Right atrium auricular region (tissue), 2 donors: ENCODE results near the gene ACVR1B. TPM values are rescaled to one million over a fixed set of nuclear protein-coding genes. Genes with fewer than 3 reads are reported as not detected.

ENCODE experiments used
- DNase-seq: peaks from one replicate; pipeline ENCODE4 v3.0.0-alpha.2; 2019; ENCODE audit warnings: low spot score
- H3K27ac ChIP-seq, 2 donors: fragments of 200-600 bp; sonication (generic); 1 replicate in 1 of 2; 2 replicates in 1 of 2; pipeline ENCODE4 v1.5.1; 2016 to 2019
- H3K27me3 ChIP-seq, 2 donors: fragments of 200-600 bp; sonication (generic); one replicate each; pipeline versions ENCODE4 v1.5.1 to v1.6.0; 2017 to 2019
- H3K36me3 ChIP-seq: fragments of 200-600 bp; sonication (generic); one replicate; pipeline ENCODE4 v1.5.1; 2016
- H3K4me1 ChIP-seq, 2 donors: fragments of 200-600 bp; sonication (generic); one replicate each; pipeline versions ENCODE4 v1.5.1 to v1.6.0; 2017 to 2019
- H3K4me3 ChIP-seq, 2 donors: fragments of 200-600 bp; sonication (generic); 1 replicate in 1 of 2; 2 replicates in 1 of 2; pipeline ENCODE4 v1.5.1; 2017 to 2019; ENCODE audit warnings: mild to moderate bottlenecking in 1 of 2, moderate library complexity in 1 of 2
- H3K9me3 ChIP-seq, 2 donors: fragments of 200-600 bp; sonication (generic); one replicate each; pipeline ENCODE4 v1.5.1; 2019
- total RNA-seq, 2 donors: library from RNA; depleted of rRNA; stranded (reverse); fragments of >200 nt; gene quantifications; one replicate each; pipeline ENCODE4 v1.1.0, GENCODE V29; 2016
- TF ChIP-seq, protein P1 (sequence below), 2 donors: fragments of 200-600 bp; sonication (generic); IDR thresholded peaks; one replicate each; pipeline ENCODE4 v1.5.1; 2019; ENCODE audit warnings: antibody characterized with exemption in 2 of 2

ACVR1B gene
- total RNA-seq, 2 donors from 2014 or later = 8.2 to 12.5 TPM

DNA sequence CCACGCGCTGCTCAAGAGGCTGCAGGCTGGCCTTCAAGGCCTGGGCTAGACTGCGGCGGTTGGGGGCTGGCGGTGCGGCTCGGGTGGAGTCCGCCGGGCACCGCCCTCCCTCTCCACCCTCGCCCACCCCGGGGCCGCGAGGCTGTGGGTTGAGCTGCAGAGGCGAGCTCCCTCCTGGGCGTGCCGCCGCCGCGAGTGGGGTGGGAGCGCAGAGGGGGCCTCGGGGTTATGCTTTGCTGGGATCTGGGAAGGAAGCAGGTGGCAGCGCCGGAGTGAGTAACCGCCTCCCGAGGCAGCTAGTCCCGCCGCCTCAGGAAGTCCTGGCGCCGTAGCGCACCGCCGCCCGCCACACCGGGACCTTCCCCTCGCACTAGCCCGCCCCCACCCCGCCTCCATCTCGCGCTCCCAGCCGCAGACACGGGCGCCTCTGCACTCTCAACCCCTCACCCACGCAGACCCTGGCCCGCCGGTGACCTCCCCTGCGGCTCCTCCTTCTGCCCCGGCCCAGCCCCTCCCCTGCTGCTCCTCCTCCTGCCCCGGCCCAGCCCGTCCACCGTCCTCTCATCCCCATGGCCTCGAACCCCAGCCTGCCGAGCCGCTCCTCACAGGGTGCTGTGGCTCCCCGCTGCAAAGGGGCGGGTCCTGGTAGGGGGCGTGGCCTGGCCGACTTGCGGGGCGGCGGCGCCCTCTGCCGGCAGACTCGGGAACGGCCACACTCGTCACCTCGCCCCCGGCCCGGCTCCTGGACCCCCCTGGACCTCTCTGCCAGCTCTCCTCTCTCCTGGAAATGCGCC lies 71.9 kb downstream of the ACVR1B start:
- peak; percentile 86 for DNase-seq
- peaks cover 0 to 53% of the 10 kb centered on the region in 2 donors for H3K4me1 ChIP-seq
- TF ChIP-seq, protein P1, sequence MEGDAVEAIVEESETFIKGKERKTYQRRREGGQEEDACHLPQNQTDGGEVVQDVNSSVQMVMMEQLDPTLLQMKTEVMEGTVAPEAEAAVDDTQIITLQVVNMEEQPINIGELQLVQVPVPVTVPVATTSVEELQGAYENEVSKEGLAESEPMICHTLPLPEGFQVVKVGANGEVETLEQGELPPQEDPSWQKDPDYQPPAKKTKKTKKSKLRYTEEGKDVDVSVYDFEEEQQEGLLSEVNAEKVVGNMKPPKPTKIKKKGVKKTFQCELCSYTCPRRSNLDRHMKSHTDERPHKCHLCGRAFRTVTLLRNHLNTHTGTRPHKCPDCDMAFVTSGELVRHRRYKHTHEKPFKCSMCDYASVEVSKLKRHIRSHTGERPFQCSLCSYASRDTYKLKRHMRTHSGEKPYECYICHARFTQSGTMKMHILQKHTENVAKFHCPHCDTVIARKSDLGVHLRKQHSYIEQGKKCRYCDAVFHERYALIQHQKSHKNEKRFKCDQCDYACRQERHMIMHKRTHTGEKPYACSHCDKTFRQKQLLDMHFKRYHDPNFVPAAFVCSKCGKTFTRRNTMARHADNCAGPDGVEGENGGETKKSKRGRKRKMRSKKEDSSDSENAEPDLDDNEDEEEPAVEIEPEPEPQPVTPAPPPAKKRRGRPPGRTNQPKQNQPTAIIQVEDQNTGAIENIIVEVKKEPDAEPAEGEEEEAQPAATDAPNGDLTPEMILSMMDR (IDR thresholded peaks at IDR 0.05) = peak; percentile 93 to 99

DNA sequence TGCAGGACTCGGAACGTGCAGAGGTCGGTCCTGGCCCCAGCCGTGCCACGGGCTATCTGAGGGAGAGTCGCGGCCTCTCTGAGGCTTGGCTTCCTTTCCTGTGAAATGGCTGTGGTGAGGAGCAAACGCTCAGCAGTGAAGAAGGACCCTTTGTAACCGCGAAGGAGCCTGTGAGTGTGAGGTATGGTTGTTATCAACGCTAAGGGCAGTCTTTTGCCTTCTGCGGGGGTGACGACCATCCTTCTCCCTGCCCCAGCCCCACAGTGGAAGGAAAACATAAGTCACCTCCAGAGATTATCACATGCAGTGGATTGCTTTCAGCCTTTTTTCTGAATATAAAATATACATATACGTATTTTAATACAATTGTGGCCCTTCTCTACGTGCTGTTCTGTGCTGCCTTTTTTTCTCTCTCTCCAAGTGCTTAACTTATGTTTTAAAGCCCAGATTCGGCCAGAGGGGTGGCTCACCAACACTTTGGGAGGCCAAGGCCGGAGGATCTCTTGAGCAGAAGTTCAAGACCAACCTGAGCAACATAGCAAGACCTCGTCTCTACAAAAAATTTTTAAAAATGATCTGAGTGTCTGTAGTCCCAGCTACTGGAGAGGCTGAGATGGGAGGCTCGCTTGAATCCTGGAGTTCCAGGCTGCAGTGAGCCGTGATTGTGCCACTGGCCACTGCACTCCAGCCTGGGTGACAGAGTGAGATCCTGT lies 72.6 kb downstream of the ACVR1B start:
- DNase-seq = no peak
- no peaks in the 10 kb centered on the region for H3K27me3 ChIP-seq
- TF ChIP-seq, protein P1 (IDR thresholded peaks at IDR 0.05) = peak; percentile 17 to 54
- no peaks in the 10 kb centered on the region for H3K9me3 ChIP-seq
- peaks cover 0 to 56% of the 10 kb centered on the region in 2 donors for H3K4me1 ChIP-seq
- peak overlapping the region; percentile 47 to 58 for H3K4me3 ChIP-seq
- no peaks in the 10 kb centered on the region for H3K36me3 ChIP-seq
- peak overlapping the region; percentile 41 to 89 for H3K27ac ChIP-seq

More for the DNA sequence above, 71.9 kb downstream of the ACVR1B start:
- Histone ChIP-seq H3K4me3 (peak overlapping the region; percentile 47 to 58), H3K27ac (peak overlapping the region; percentile 41 to 89), H3K9me3 (no peaks in the 10 kb centered on the region), H3K36me3 (no peaks in the 10 kb centered on the region), H3K27me3 (no peaks in the 10 kb centered on the region)

DNA sequence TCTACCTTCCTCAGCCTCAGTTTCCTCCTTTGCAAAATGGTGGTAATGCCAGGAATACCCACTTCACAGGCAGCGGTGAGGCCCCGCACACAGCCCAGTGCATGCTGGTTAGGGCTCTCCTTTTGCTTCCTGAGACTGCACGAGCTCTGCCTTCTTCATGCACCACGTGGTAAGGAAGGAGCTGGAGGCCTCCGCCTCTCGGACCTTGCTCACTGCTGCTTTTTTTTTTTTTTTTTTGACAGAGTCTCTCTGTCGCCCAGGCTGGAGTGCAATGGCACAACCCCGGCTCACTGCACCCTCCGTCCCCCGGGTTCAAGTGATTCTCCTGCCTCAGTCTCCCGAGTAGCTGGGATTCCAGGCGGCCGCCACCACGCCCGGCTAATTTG lies 73.3 kb downstream of the ACVR1B start:
- H3K27ac ChIP-seq = peak overlapping the region; percentile 89 to 93
- H3K4me1 ChIP-seq = peaks cover 0 to 61% of the 10 kb centered on the region in 2 donors
- H3K27me3 ChIP-seq = no peaks in the 10 kb centered on the region
- DNase-seq = no peak
- H3K4me3 ChIP-seq = peak overlapping the region in 1 of 2 donors; percentile 42
- H3K9me3 ChIP-seq = no peaks in the 10 kb centered on the region
- TF ChIP-seq, protein P1 (IDR thresholded peaks at IDR 0.05) = no peak
- H3K36me3 ChIP-seq = no peaks in the 10 kb centered on the region

DNA sequence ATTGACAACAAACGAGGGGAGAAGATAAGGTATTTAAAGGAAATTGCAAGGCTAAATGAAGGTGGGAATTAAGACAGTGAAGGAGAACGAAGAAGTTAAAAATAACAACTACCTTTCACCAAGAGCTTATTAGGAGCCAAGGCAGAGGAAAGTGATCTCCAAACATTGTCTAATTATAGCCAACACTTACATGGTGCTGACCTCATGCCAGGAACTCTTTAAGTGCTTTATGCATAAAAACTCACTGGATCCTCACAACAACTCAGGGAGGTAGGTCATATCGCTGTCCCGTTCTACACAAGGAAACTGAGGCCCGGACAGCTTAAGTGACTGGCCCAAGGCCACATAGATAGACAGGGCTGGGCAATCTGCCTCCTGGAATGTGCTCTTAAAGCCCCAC lies 74.8 kb downstream of the ACVR1B start:
- no peak overlapping the region for H3K4me3 ChIP-seq

DNA sequence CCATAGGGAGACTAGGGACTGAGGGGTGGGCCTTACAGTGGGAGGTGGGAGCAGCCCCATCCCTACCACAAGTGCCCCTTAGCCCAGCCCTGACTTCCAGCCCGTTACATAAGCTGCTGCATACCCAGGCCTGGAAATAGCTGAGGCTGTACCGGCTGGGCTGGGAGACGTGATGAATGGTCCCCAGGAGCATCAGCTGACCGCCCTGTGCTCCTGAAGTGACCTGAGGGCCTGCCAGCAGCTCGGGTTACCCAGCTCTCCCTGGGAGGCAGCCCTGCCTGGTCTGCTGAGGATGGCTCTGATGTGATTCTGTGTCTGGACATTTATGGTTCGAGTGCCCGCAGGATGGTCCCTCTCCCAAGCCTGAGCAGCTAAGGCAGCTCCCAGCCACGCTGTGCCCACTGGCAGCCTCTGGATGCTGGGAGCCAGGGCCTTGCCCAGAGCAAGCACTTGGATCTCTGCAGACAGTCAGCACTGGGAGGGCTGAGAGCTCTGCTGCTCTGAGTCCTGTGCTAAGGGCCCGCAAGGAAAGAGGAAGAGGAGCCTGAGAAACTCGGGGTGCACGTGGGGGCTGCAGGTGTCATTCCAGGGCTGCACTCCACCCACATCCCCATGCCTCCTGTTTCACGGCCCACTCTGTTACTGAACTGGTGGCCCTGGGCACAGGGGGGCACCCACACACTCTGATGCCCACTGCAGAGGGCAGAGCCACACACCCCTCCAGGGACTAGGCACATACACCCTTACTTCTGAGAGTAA lies 75.8 kb downstream of the ACVR1B start:
- DNase-seq = no peak
- H3K4me1 ChIP-seq = peaks cover 0 to 76% of the 10 kb centered on the region in 2 donors
- H3K9me3 ChIP-seq = no peaks in the 10 kb centered on the region
- H3K27me3 ChIP-seq = no peaks in the 10 kb centered on the region
- H3K36me3 ChIP-seq = no peaks in the 10 kb centered on the region
- TF ChIP-seq, protein P1 (IDR thresholded peaks at IDR 0.05) = no peak
- H3K4me3 ChIP-seq = no peak overlapping the region
- peak overlapping the region; percentile 89 to 93 for H3K27ac ChIP-seq

More for the DNA sequence above, 74.8 kb downstream of the ACVR1B start:
- no peaks in the 10 kb centered on the region for H3K9me3 ChIP-seq
- H3K4me1 ChIP-seq = peaks cover 0 to 69% of the 10 kb centered on the region in 2 donors
- H3K27ac ChIP-seq = peak overlapping the region; percentile 89 to 93
- DNase-seq = no peak
- no peaks in the 10 kb centered on the region for H3K27me3 ChIP-seq
- no peaks in the 10 kb centered on the region for H3K36me3 ChIP-seq
- TF ChIP-seq, protein P1 (IDR thresholded peaks at IDR 0.05) = no peak
